Parathyroid adenoma (tissue), 2 donors: ENCODE data around the gene EIF2S3B.

Experiments
- H2AFZ ChIP-seq: fragments of 300-600 bp; sonication (generic); one replicate; pipeline ENCODE4 v1.7.0; 2017; ENCODE audit warnings: antibody characterized with exemption, mild to moderate bottlenecking
- H3K27ac ChIP-seq: fragments of 300-600 bp; sonication (generic); one replicate; pipeline ENCODE4 v1.7.0; 2017
- H3K27me3 ChIP-seq: fragments of 300-600 bp; sonication (generic); one replicate; pipeline ENCODE4 v1.7.0; 2017; ENCODE audit warnings: low read length; ENCODE audit not compliant: control insufficient read depth, insufficient read depth
- H3K36me3 ChIP-seq: fragments of 300-600 bp; sonication (generic); one replicate; pipeline ENCODE4 v1.7.0; 2017; ENCODE audit warnings: low read length; ENCODE audit not compliant: control insufficient read depth, insufficient read depth
- H3K4me1 ChIP-seq: fragments of 300-600 bp; sonication (generic); one replicate; pipeline ENCODE4 v1.7.0; 2017; ENCODE audit warnings: control low read depth
- H3K4me2 ChIP-seq: fragments of 300-600 bp; sonication (generic); one replicate; pipeline ENCODE4 v1.7.0; 2017; ENCODE audit warnings: low read length
- H3K4me3 ChIP-seq: fragments of 300-600 bp; sonication (generic); one replicate; pipeline ENCODE4 v1.7.0; 2017; ENCODE audit warnings: low read depth, low read length
- H3K79me2 ChIP-seq: fragments of 300-600 bp; sonication (generic); one replicate; pipeline ENCODE4 v1.7.0; 2017; ENCODE audit warnings: control low read depth
- H3K9ac ChIP-seq: fragments of 300-600 bp; sonication (generic); one replicate; pipeline ENCODE4 v1.7.0; 2017; ENCODE audit warnings: mild to moderate bottlenecking
- H3K9me3 ChIP-seq: fragments of 300-600 bp; sonication (generic); one replicate; pipeline ENCODE4 v1.7.0; 2017; ENCODE audit warnings: low read length; ENCODE audit not compliant: control insufficient read depth
- CTCF ChIP-seq: fragments of 300-600 bp; sonication (generic); IDR thresholded peaks from one replicate; pipeline ENCODE4 v1.7.0; 2017; ENCODE audit warnings: antibody characterized with exemption, mild to moderate bottlenecking
- donor health status: primary hyperparathyroidism.

The EIF2S3B gene

GRCh38 chr12:10528174-10528953 is 22.7 kb downstream of the EIF2S3B start:
- no peaks in the 10 kb centered on the region for H3K9me3 ChIP-seq
- H3K79me2 ChIP-seq: no peaks in the 10 kb centered on the region
- no peak overlapping the region for H3K27ac ChIP-seq
- H3K4me3 ChIP-seq: no peak overlapping the region
- H3K27me3 ChIP-seq: no peaks in the 10 kb centered on the region
- TF ChIP-seq CTCF: no peak
- H3K36me3 ChIP-seq: no peaks in the 10 kb centered on the region
- no peaks in the 10 kb centered on the region for H3K4me1 ChIP-seq
- H3K4me2 ChIP-seq: no peak overlapping the region
- H2AFZ ChIP-seq: no peak overlapping the region
- H3K9ac ChIP-seq: no peak overlapping the region

GRCh38 chr12:10529603-10530002 is 23.9 kb downstream of the EIF2S3B start:
- H3K27me3 ChIP-seq: no peaks in the 10 kb centered on the region
- H3K79me2 ChIP-seq: no peaks in the 10 kb centered on the region
- no peak overlapping the region for H3K4me3 ChIP-seq
- no peak for TF ChIP-seq CTCF
- no peak overlapping the region for H3K9ac ChIP-seq
- H3K4me1 ChIP-seq: no peaks in the 10 kb centered on the region
- no peak overlapping the region for H3K27ac ChIP-seq
- H3K36me3 ChIP-seq: no peaks in the 10 kb centered on the region
- H2AFZ ChIP-seq: no peak overlapping the region
- H3K4me2 ChIP-seq: no peak overlapping the region
- no peaks in the 10 kb centered on the region for H3K9me3 ChIP-seq

GRCh38 chr12:10537721-10538120 is 32.0 kb downstream of the EIF2S3B start:
- H3K27me3 ChIP-seq: no peaks in the 10 kb centered on the region
- no peaks in the 10 kb centered on the region for H3K79me2 ChIP-seq
- no peak overlapping the region for H3K9ac ChIP-seq
- H3K36me3 ChIP-seq: no peaks in the 10 kb centered on the region
- H3K4me3 ChIP-seq: no peak overlapping the region
- no peaks in the 10 kb centered on the region for H3K9me3 ChIP-seq
- no peak overlapping the region for H3K4me2 ChIP-seq
- H3K4me1 ChIP-seq: no peaks in the 10 kb centered on the region
- no peak overlapping the region for H3K27ac ChIP-seq
- no peak for TF ChIP-seq CTCF
- H2AFZ ChIP-seq: no peak overlapping the region

GRCh38 chr12:10540776-10541205 is 35.1 kb downstream of the EIF2S3B start:
- no peaks in the 10 kb centered on the region for H3K79me2 ChIP-seq
- no peak overlapping the region for H3K4me3 ChIP-seq
- no peaks in the 10 kb centered on the region for H3K4me1 ChIP-seq
- H3K9ac ChIP-seq: no peak overlapping the region
- no peak overlapping the region for H3K27ac ChIP-seq
- H3K36me3 ChIP-seq: no peaks in the 10 kb centered on the region
- H3K4me2 ChIP-seq: no peak overlapping the region
- no peaks in the 10 kb centered on the region for H3K9me3 ChIP-seq
- no peaks in the 10 kb centered on the region for H3K27me3 ChIP-seq
- H2AFZ ChIP-seq: no peak overlapping the region
- no peak for TF ChIP-seq CTCF

GRCh38 chr12:10543499-10543898 is 37.8 kb downstream of the EIF2S3B start:
- no peak for TF ChIP-seq CTCF
- H3K79me2 ChIP-seq: no peaks in the 10 kb centered on the region
- H3K27me3 ChIP-seq: no peaks in the 10 kb centered on the region
- H3K9ac ChIP-seq: no peak overlapping the region
- H3K4me3 ChIP-seq: no peak overlapping the region
- H3K27ac ChIP-seq: no peak overlapping the region
- H3K4me2 ChIP-seq: no peak overlapping the region
- no peaks in the 10 kb centered on the region for H3K36me3 ChIP-seq
- H2AFZ ChIP-seq: no peak overlapping the region
- H3K9me3 ChIP-seq: no peaks in the 10 kb centered on the region
- no peaks in the 10 kb centered on the region for H3K4me1 ChIP-seq
